ENCODE measurements around the gene ZBTB40.

The ZBTB40 gene

GRCh38 chr1:22472596-22472995, 20.9 kb downstream of the ZBTB40 start:
- DNase-seq, result peak; percentile 38

DNA sequence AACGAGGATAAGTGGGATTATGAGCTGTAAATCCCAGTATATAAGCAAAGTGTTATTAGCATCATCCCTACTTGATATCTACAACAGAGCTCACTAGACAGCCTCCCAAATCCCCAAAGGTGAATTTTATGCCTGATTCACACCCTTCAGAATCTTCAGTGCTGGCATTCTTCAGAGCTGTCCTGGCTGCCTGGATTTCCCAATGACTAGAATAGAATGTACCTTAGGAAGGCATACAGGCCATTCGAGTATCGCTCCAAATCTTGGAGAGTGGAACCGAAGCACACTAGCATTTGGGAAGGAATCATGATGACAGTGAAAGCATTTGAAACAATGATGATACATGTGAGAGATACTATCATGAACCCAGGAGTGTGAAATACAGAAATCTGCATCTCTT, 22.3 kb downstream of the ZBTB40 start:
- DNase-seq, result no peak

- DNase-seq, result no peak
These were observed 24.9 kb downstream of the ZBTB40 start for GRCh38 chr1:22476566-22476965.

DNA sequence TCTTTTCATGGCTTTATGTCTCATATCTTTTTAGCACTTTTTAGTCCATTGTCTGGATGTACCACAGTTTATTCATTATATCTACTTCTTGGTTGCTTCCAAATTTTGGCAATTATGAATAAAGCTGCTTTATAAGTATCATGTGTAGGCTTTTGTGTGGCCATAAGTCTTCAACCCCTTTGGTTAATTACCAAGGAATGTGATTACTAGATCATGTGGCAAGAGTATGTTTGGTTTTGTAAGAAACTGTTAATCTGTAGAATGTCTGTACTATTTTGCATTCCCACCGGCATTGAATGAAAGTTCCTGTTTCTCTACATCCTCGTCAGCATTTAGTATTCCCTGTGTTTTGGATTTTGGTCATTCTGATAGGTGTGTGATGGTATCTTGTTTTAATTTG, 31.5 kb downstream of the ZBTB40 start:
- DNase-seq, result no peak

DNA sequence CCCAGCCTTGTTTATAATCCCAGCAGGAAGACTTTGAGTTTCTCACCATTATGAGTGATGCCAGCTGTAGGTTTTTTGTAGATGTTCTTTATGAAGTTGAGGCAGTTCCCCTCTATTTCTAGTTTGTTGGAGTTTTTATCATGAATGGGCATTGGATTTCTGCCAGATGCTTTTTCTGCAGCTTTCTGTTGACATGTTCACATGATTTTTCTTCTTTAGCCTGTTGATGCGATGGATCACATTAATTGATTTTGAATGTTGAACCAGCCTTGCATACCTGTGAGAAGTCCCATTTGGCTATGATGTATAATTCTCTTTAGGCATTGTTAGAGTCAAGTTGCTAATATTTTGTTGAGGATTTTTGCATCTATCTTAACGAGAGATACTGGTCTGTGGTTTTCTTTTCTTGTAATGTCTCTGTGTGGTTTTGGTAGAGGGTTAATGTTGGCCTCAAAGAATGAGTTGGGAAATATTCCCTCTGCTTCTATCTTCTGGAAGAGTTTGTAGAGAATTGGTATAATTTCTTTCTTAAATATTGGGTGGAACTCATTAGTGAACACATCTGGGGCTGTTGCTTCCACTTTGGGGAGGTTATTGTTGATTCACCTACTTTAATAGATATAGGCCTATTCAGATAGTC, 33.2 kb downstream of the ZBTB40 start:
- DNase-seq, result no peak

- no peak for DNase-seq
These were observed 33.8 kb downstream of the ZBTB40 start for GRCh38 chr1:22485431-22485830.

DNA sequence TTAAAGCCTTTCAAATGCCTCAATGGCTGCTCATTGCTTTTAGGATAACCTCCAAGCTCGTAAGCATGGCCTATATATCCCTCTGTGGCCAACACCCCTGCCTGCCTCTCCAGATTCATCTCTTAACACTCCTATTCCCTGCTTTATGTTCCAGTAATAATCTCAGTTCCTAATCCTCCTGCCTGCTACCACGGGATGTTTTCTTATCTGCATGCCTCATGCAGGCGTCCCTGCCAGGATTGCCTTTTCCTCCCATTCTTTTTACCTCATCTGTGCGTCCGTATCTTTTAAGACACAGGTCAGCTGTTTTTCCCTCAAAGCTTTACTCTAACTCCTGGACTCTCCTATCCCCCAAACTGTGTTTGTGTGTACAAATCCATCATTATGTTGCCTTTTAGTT, 36.1 kb downstream of the ZBTB40 start:
- no peak for DNase-seq

DNA sequence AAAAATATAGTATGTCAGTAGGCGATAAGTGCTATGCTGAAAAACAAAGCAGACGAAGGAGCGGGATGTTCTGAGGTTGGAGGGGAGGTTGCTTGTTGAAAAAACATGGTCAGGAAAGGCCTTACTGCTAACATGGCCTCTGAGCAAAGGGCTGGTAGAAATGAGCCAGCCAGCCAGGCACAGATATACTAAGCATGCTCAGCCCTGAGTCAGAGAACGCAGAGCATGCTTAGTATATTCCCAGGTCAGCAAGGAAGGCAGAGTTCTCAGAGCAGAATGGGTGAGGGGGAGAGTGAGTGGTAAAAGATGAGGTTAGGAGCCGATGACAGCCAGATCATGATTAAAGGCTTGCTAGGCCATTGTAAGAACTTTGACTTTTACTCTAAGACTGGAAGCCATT, 36.7 kb downstream of the ZBTB40 start:
- no peak for DNase-seq

DNA sequence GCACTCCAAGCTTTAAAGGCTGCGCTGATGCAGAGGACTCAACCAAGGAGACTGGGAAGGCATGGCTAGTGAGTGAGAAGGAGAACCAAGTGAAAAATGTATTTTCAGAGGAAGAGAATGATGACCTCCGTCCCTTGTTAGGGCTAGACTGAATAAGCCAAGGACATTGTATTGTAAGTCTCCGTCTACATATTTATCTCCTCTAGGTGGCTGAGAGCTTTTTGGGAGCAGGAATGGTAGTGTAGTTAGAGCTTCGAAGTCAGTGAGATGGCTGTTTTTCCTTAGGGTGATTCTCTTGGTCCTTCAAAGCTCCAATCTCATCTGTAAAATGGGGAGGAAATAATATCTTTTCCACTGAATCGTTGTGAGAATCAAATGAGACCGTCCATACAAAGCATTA, 37.6 kb downstream of the ZBTB40 start:
- DNase-seq, result no peak

DNA sequence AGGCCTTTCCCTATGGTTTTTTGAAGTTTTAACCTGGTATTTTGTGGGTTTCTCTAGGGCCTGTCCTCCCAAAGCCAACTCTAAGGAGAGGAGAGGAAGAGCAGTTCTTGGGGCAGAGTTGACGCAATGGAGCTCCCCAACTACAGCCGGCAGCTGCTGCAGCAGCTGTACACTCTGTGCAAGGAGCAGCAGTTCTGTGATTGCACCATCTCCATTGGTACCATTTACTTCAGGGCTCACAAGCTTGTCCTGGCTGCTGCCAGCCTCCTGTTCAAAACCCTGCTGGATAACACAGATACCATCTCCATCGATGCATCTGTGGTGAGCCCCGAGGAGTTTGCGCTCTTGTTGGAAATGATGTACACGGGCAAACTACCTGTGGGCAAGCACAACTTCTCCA, 38.2 kb downstream of the ZBTB40 start:
- DNase-seq, result no peak

- DNase-seq, result no peak
These were observed 38.7 kb downstream of the ZBTB40 start for GRCh38 chr1:22490309-22490708.

- no peak for DNase-seq
These were observed 40.5 kb downstream of the ZBTB40 start for GRCh38 chr1:22491995-22492715.

- no peak for DNase-seq
These were observed 42.5 kb downstream of the ZBTB40 start for GRCh38 chr1:22494144-22494543.

DNA sequence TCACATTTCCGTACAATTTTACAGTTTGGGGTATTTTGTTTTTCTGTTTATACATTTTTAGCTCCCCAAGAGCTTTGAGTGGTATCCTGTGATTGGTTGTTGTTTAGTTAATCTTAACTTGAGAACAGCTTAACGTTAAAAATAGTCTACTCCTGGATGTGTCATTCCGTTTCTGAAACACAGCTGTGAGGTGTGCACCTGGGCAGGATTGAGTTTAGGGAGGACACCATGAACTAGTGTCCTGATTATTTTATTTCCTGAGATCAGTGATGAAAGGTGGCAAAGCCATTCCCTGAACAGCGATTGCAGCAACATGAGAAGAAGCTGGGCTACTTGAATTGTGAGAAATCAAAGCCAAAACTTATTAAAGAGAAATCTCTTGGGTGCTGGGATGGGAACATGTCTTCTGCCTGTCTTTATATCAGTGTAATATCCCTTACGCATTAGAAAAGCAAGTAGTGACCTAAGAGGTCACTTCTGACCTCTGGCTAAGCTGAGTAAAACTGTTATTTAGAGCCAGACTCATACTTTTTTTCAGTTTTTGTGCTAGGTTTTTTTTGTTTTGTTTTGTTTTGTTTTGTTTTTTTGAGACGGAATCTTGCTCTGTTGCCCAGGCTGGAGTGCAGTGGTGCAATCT, 43.4 kb downstream of the ZBTB40 start:
- DNase-seq, result no peak

DNA sequence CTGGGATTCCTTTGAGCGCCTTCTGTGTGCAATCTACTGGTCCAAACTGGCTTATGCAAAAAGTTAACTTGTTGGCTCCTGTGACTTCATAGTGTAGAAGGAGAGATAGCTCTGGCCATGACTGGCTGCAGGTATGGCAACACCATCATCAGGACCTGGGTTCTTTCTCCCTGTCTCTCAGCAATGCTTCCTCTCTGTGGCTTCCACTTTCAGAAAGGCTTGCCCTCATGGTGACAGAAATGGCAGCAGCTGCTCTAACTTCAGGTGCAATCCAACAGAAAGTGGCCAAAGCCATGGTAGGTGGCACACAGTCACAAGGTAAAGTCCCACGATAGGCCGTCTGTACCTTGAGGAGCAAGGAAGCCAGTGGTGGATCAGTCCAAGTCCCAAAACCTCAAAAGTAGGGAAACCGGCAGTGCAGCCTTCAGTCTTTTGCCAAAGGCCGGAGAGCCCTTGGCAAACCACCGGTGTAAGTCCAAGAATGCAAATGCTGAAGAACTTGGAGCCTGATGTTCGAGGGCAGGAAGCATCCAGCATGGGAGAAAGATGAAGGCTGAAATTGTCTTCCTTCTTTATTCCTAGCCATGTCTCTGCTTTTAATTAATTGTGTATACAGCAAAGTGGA, 45.0 kb downstream of the ZBTB40 start:
- DNase-seq, result no peak

DNA sequence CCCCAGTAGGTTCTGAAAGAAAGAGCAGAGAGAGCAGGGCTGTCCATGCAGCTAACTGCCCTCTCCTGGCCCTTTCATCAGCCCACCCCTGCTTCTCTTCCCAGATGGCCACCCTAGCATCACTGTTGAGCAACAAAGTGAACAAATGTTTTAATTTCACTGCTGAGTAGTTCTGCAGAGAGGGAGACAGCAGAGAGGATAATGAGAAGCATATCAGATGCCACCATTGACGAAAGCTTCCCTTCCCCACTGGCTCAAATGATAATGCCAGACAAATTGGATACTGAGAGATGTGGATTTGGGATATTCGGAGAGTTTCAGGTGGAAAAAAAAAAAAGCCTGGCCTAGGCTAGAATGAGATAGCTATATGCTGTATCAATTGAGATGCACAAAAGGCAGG, 46.8 kb downstream of the ZBTB40 start:
- no peak for DNase-seq

DNA sequence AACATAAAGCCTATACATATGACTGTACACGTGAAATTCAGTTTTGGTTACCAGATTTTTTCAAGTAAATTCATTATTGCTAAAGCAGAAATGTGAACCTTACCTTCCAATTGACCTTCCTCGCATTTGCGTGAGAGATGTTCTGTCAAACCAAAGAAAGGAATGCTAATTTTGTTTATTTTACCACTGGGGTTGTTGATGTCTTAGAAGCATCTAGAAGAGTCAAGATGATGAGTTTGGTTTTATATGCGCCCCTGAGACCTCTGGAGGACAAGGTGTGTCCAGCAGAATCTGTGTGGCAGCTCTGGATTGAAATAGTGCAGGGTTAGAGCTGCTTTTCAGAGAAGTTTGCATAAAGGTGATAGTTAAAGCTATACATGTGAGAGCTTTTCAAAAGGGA, 48.4 kb downstream of the ZBTB40 start:
- no peak for DNase-seq

DNA sequence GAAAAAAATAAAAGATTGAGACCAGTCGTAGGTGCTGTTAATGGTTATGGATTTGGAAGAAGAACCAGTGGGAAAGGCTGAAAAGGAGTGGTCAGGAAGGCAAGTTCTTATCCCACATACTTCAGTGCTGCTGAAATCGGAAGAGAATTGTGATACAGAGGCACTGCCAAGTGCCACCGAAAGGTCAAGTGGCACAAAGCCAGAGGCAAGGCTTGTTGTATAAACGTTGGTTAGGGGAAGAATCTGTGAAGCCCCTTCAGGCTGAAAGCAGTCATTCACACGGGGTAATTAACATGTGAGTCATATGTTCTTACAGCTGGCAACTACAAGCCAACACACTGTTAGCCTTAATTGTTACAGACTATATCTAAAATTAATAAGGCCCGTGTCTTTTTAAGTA, 48.8 kb downstream of the ZBTB40 start:
- peak; percentile 2 for DNase-seq

- no peak for DNase-seq
These were observed 50.6 kb downstream of the ZBTB40 start for GRCh38 chr1:22502202-22502601.

DNA sequence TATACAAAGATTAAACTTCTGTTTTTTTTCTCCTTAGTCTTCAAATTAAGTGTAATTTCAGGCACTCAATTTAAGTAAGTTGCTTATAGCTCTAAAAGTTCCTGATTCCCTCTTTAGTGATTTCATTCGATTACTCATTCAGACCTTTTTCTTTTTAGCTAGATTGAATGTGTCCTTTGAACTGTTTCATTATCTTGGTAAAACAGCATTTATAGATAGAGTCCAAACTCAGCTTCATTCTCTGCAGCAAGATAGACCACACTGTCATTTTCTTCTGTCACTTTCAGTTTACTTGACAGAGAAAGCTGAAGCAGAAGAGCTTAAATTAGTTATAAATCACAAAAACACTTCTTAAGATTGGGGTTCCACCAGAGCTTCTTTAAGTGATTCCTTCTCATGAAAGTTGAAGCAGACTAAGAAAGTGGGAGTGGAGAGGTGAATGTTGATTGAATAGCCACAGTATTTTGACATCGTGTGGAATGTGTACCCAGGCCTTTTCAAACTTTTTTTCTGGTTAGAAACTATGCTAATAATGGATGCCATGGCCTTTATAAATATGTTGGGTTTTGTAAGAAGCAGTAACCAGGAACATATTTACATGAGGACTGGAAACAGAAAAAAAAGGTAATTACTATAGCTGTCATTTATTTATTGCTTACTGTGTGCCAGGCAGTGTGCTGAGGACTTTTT, 52.2 kb downstream of the ZBTB40 start:
- DNase-seq, result no peak

GRCh38 chr1:22506130-22506692, 54.6 kb downstream of the ZBTB40 start:
- DNase-seq, result no peak

- DNase-seq, result no peak
These were observed 55.9 kb downstream of the ZBTB40 start for GRCh38 chr1:22507587-22507986.

GRCh38 chr1:22508329-22508728, 56.7 kb downstream of the ZBTB40 start:
- DNase-seq, result no peak
